Panc1 (cell line): Measurements from ENCODE around the gene POMGNT1. TPM values are rescaled to one million over a fixed set of nuclear protein-coding genes. Genes with fewer than 3 reads are reported as not detected.

Experiments used
- ATAC-seq: fragments of 200-7000 bp; cut with Tn5 transposase; 2 replicates; pipeline ENCODE4 v1.9.1; 2020; ENCODE audit warnings: mild to moderate bottlenecking, moderate library complexity
- BruUV-seq: library from RNA; stranded (reverse); fragments of 400-500 nt; replicated peaks from 2 replicates; lab custom pipeline; 2021; lab: Mats Ljungman, UMichigan
- CTCF ChIA-PET: fragments of 300-600 bp; sonication (Branson Sonifier 250); formaldehyde crosslinking; loops from one replicate; lab custom pipeline; 2022; ENCODE audit warnings: antibody characterized with exemption; lab: Charles Lee
- POLR2A ChIA-PET: fragments of 300-600 bp; sonication (Branson Sonifier 250); formaldehyde crosslinking; loops from one replicate; lab custom pipeline; 2022; ENCODE audit warnings: antibody characterized with exemption; lab: Charles Lee
- DNase-seq: peaks from one replicate; pipeline ENCODE4 v3.0.0-alpha.2; 2010; ENCODE audit warnings: low read depth, low spot score
- H3K27ac ChIP-seq: 2 replicates; pipeline ENCODE4 v1.5.1; 2011; ENCODE audit warnings: mild to moderate bottlenecking, low read length, inconsistent platforms
- H3K27me3 ChIP-seq: fragments of 200-500 bp; sonication (Bioruptor generic); 2 replicates; pipeline ENCODE4 v1.6.0; 2014; ENCODE audit warnings: low read length, inconsistent platforms; ENCODE audit not compliant: control insufficient read depth, insufficient read depth
- H3K36me3 ChIP-seq: fragments of 200-500 bp; sonication (Bioruptor generic); 2 replicates; pipeline ENCODE4 v1.5.1; 2014; ENCODE audit warnings: inconsistent platforms, mild to moderate bottlenecking, low read length, moderate library complexity; ENCODE audit not compliant: control insufficient read depth, insufficient read depth
- H3K4me1 ChIP-seq: 2 replicates; pipeline ENCODE4 v1.5.1; 2011; ENCODE audit warnings: inconsistent platforms, mild to moderate bottlenecking, low read length, moderate library complexity; ENCODE audit not compliant: control insufficient read depth, insufficient read depth
- H3K4me3 ChIP-seq, 2 experiments: 2 replicates each; pipeline ENCODE4 v1.5.1; 2011 to 2012; ENCODE audit warnings: low read depth in 2 of 2, low read length in 2 of 2, mild to moderate bottlenecking in 2 of 2, inconsistent platforms in 1 of 2, moderate library complexity in 1 of 2
- H3K9me3 ChIP-seq: fragments of 200-500 bp; sonication (Bioruptor generic); 2 replicates; pipeline ENCODE4 v1.5.1; 2014; ENCODE audit warnings: low read depth, mild to moderate bottlenecking, inconsistent platforms, low read length, moderate library complexity; ENCODE audit not compliant: control insufficient read depth, insufficient read depth
- CTCF ChIP-seq: fragments of 450-650 bp; IDR thresholded peaks from 2 replicates; pipeline ENCODE4 v1.5.1; 2017; ENCODE audit warnings: mild to moderate bottlenecking
- POLR2AphosphoS5 ChIP-seq: IDR thresholded peaks from 2 replicates; pipeline ENCODE4 v1.6.1; 2012; ENCODE audit warnings: mild to moderate bottlenecking, low read depth, low read length, moderate library complexity
- REST ChIP-seq, 2 experiments: IDR thresholded peaks; 2 replicates each; pipeline ENCODE4 v1.6.1; 2011 to 2012; ENCODE audit warnings: low read depth in 2 of 2, control low read depth in 1 of 2, low read length in 1 of 2, mild to moderate bottlenecking in 1 of 2, moderate library complexity in 1 of 2; ENCODE audit not compliant: insufficient read depth in 1 of 2
- SIN3A ChIP-seq: IDR thresholded peaks from 2 replicates; pipeline ENCODE4 v1.6.1; 2012; ENCODE audit warnings: low read depth, mild to moderate bottlenecking, low read length, moderate library complexity, borderline replicate concordance; ENCODE audit not compliant: insufficient read depth
- TCF7L2 ChIP-seq: IDR thresholded peaks from 2 replicates; pipeline ENCODE4 v1.6.1; 2011; ENCODE audit warnings: mild to moderate bottlenecking, low read depth, low read length, inconsistent platforms
- in situ Hi-C: cut with HindIII; loops from 2 replicates; pipeline ENCODE4 v1.10.0; 2016; ENCODE audit warnings: low sequenced_read_pairs, low pct_unique_long_range_greater_than_20kb
- intact Hi-C: fragments of 100-400 bp; cut with micrococcal nuclease; formaldehyde crosslinking; loops from one replicate; pipeline ENCODE4 v1.10.0; 2022; ENCODE audit not compliant: unreplicated experiment
- total RNA-seq: library from RNA; stranded (reverse); gene quantifications from one replicate; pipeline ENCODE4 v1.2.1, GENCODE V29; 2021; ENCODE audit not compliant: unreplicated experiment

Gene POMGNT1
- total RNA-seq, 1 experiment from 2014 or later = 178 TPM

- intact Hi-C loops = no loop called here
- CTCF ChIA-PET = no interaction called here
Observed at GRCh38 chr1:46150085-46150484, 48.1 kb downstream of the POMGNT1 start.

GRCh38 chr1:46148318-46148717 is 49.9 kb downstream of the POMGNT1 start:
- Histone ChIP-seq H3K27me3 (no peaks in the 10 kb centered on the region), H3K36me3 (no peaks in the 10 kb centered on the region), H3K27ac (no peak overlapping the region), H3K9me3 (no peaks in the 10 kb centered on the region), H3K4me1 (no peaks in the 10 kb centered on the region), H3K4me3 (no peak overlapping the region)
- DNase-seq = no peak
- no TSS peak for BruUV-seq
- intact Hi-C loops = no loop called here
- no peak for ATAC-seq
- POLR2A ChIA-PET = no interaction called here
- TF ChIP-seq POLR2AphosphoS5 (no peak), REST (IDR thresholded peaks at IDR 0.05; ENCODE audit: insufficient read depth in 1 of 2, low read depth in 2 of 2, low read length in 1 of 2) (no peak), CTCF (no peak), TCF7L2 (no peak), SIN3A (no peak)
- CTCF ChIA-PET = no interaction called here
- in situ Hi-C loops = no loop called here

More at GRCh38 chr1:46150085-46150484, 48.1 kb downstream of the POMGNT1 start:
- H3K36me3 ChIP-seq = no peaks in the 10 kb centered on the region
- POLR2A ChIA-PET = no interaction called here
- H3K27ac ChIP-seq = no peak overlapping the region
- ATAC-seq = no peak
- no peak overlapping the region for H3K4me3 ChIP-seq
- no peaks in the 10 kb centered on the region for H3K4me1 ChIP-seq
- in situ Hi-C loops = no loop called here
- BruUV-seq = no TSS peak
- H3K9me3 ChIP-seq = no peaks in the 10 kb centered on the region
- no peaks in the 10 kb centered on the region for H3K27me3 ChIP-seq
- TF ChIP-seq SIN3A (no peak), CTCF (no peak)
- no peak for DNase-seq

Other genes with a start within 250 kb of the POMGNT1 start
- 36.3 TPM for gene PIK3R3, start 65.8 kb downstream of the POMGNT1 start, total RNA-seq
- gene TSPAN1, start 23.3 kb downstream of the POMGNT1 start, total RNA-seq = 26.1 TPM
- not detected for gene P3R3URF, start 21.9 kb downstream of the POMGNT1 start, total RNA-seq
- gene LURAP1, start 4.9 kb upstream of the POMGNT1 start, total RNA-seq = 3.5 TPM
- gene RAD54L, start 49.3 kb upstream of the POMGNT1 start, total RNA-seq = 29.4 TPM
- gene LRRC41, start 105.2 kb upstream of the POMGNT1 start, total RNA-seq = 55.3 TPM
- 498 TPM for gene UQCRH, start 105.3 kb upstream of the POMGNT1 start, total RNA-seq
- 23.6 TPM for gene NSUN4, start 142.4 kb upstream of the POMGNT1 start, total RNA-seq
- gene FAAH, start 195.9 kb upstream of the POMGNT1 start, total RNA-seq = 25.9 TPM